GM23338 (cell line): ENCODE results near the gene CELF2. TPM values are rescaled to one million over a fixed set of nuclear protein-coding genes. Genes with fewer than 3 reads are reported as not detected.
A peak's percentile ranks its signal among the peaks of the same experiment; 100 is the strongest.

ENCODE experiments used
- ATAC-seq: fragments of 200-7000 bp; cut with Tn5 transposase; 3 replicates; pipeline ENCODE4 v1.9.1; 2020
- DNase-seq: peaks from one replicate; pipeline ENCODE4 v3.0.0-alpha.2; 2015; ENCODE audit warnings: low spot score
- H2AFZ ChIP-seq: fragments of 200-600 bp; sonication (generic); 2 replicates; pipeline ENCODE4 v1.8.0; 2016; ENCODE audit warnings: antibody characterized with exemption, mild to moderate bottlenecking, moderate library complexity
- H3F3A ChIP-seq: fragments of 200-600 bp; sonication (generic); replicated peaks from 2 replicates; pipeline ENCODE4 v1.8.0; 2017; ENCODE audit warnings: antibody characterized with exemption, mixed run types, low read depth
- H3K27ac ChIP-seq: fragments of 200-600 bp; sonication (generic); 2 replicates; pipeline ENCODE4 v1.6.1; 2016; ENCODE audit warnings: low read depth
- H3K27me3 ChIP-seq: fragments of 200-600 bp; sonication (generic); 2 replicates; pipeline ENCODE4 v1.8.0; 2016; ENCODE audit warnings: mild to moderate bottlenecking, mixed run types, moderate library complexity; ENCODE audit not compliant: insufficient read depth
- H3K36me3 ChIP-seq: fragments of 200-600 bp; sonication (generic); 2 replicates; pipeline ENCODE4 v1.8.0; 2016; ENCODE audit warnings: mild to moderate bottlenecking; ENCODE audit not compliant: insufficient read depth
- H3K4me1 ChIP-seq: fragments of 200-600 bp; sonication (generic); 2 replicates; pipeline ENCODE4 v1.8.0; 2016; ENCODE audit warnings: mild to moderate bottlenecking, moderate library complexity; ENCODE audit not compliant: insufficient read depth
- H3K4me2 ChIP-seq: fragments of 200-600 bp; sonication (generic); 2 replicates; pipeline ENCODE4 v1.7.1; 2017; ENCODE audit warnings: mixed run types
- H3K4me3 ChIP-seq: fragments of 200-600 bp; sonication (generic); 2 replicates; pipeline ENCODE4 v1.6.1; 2016; ENCODE audit warnings: mixed run types
- H3K79me2 ChIP-seq: fragments of 200-600 bp; sonication (generic); replicated peaks from 2 replicates; pipeline ENCODE4 v1.8.0; 2017; ENCODE audit warnings: mild to moderate bottlenecking; ENCODE audit not compliant: insufficient read depth
- H3K9me2 ChIP-seq: fragments of 200-600 bp; sonication (generic); 2 replicates; pipeline ENCODE4 v1.8.0; 2017; ENCODE audit not compliant: insufficient read depth
- H4K20me1 ChIP-seq: fragments of 200-600 bp; sonication (generic); replicated peaks from 2 replicates; pipeline ENCODE4 v1.8.0; 2017; ENCODE audit warnings: mild to moderate bottlenecking; ENCODE audit not compliant: insufficient read depth
- H3K27ac Mint-ChIP-seq: 2 replicates; pipeline ENCODE4 v1.8.0; 2020; ENCODE audit warnings: inconsistent platforms, mild to moderate bottlenecking, moderate library complexity, mixed read lengths
- H3K27me3 Mint-ChIP-seq: 3 replicates; pipeline ENCODE4 v1.8.0; 2022; ENCODE audit warnings: low read depth, mild to moderate bottlenecking, moderate library complexity, mixed read lengths, inconsistent platforms; ENCODE audit not compliant: insufficient read depth, poor library complexity
- H3K36me3 Mint-ChIP-seq: 3 replicates; pipeline ENCODE4 v1.8.0; 2021; ENCODE audit warnings: low read depth, mild to moderate bottlenecking, inconsistent platforms, moderate library complexity, mixed read lengths
- H3K4me1 Mint-ChIP-seq: 3 replicates; pipeline ENCODE4 v1.8.0; 2020; ENCODE audit warnings: mild to moderate bottlenecking, inconsistent platforms, mixed read lengths
- H3K4me3 Mint-ChIP-seq: 3 replicates; pipeline ENCODE4 v1.8.0; 2021; ENCODE audit warnings: moderate library complexity, mild to moderate bottlenecking, inconsistent platforms, mixed read lengths
- H3K9me3 Mint-ChIP-seq: 3 replicates; pipeline ENCODE4 v1.8.0; 2020; ENCODE audit warnings: moderate library complexity, mild to moderate bottlenecking, inconsistent platforms, mixed read lengths
- CREB1 ChIP-seq: fragments of 250-450 bp; sonication (Bioruptor Pico); IDR thresholded peaks from 2 replicates; pipeline ENCODE4 v1.5.0; 2020; ENCODE audit warnings: low read depth, mild to moderate bottlenecking, moderate library complexity
- EZH2 ChIP-seq: fragments of 200-600 bp; sonication (generic); IDR thresholded peaks from one replicate; pipeline ENCODE4 v1.8.0; 2017; ENCODE audit warnings: antibody characterized with exemption, mild to moderate bottlenecking, low read depth; ENCODE audit not compliant: unreplicated experiment
- POLR2AphosphoS5 ChIP-seq: IDR thresholded peaks from 2 replicates; pipeline ENCODE4 v1.6.1; 2016; ENCODE audit warnings: antibody characterized with exemption, low read depth
- STAT1 ChIP-seq: IDR thresholded peaks from one replicate; pipeline ENCODE4 v1.6.1; 2016; ENCODE audit warnings: antibody characterized with exemption; ENCODE audit not compliant: unreplicated experiment
- ZNF114 ChIP-seq: fragments of 250-450 bp; sonication (Bioruptor Pico); IDR thresholded peaks from 2 replicates; pipeline ENCODE4 v1.5.0; 2020; ENCODE audit warnings: mild to moderate bottlenecking, moderate library complexity
- polyA plus RNA-seq: library from polyadenylated mRNA; unstranded; fragments of >200 nt; fragmentation: Nextera tagmentation; extraction: Ambion mirVana; gene quantifications from 2 replicates; pipeline ENCODE4 v1.2.1, GENCODE V29; 2016
- total RNA-seq: library from RNA; depleted of rRNA; stranded (reverse); fragments of >200 nt; shearing (Covaris generic); gene quantifications from 2 replicates; pipeline ENCODE4 v1.2.3, GENCODE V29; 2014
- TF ChIP-seq, protein P1 (sequence below): IDR thresholded peaks from 2 replicates; pipeline ENCODE4 v1.6.1; 2016; ENCODE audit warnings: antibody characterized with exemption
- TF ChIP-seq, protein P2 (sequence below): fragments of 250-450 bp; sonication (Bioruptor Pico); IDR thresholded peaks from 2 replicates; pipeline ENCODE4 v1.5.0; 2020; ENCODE audit warnings: mild to moderate bottlenecking, moderate library complexity
- TF ChIP-seq, protein P3 (sequence below), 2 experiments: fragments of 200-600 bp in 1 of 2; sonication (generic) in 1 of 2; conservative IDR thresholded peaks; 2 replicates each; pipeline versions ENCODE4 v1.5.1 to v1.6.1; 2016 to 2017; ENCODE audit warnings: antibody characterized with exemption in 2 of 2, low read depth in 2 of 2, mild to moderate bottlenecking in 2 of 2, moderate library complexity in 1 of 2

The CELF2 gene
- total and polyA plus RNA-seq, 2 experiments from 2014 or later, result 18.1 to 22.5 TPM

- no peak overlapping the region for H3K27ac ChIP-seq
- no peak overlapping the region for H3K27ac Mint-ChIP-seq
- H3K36me3 Mint-ChIP-seq, result no peaks in the 10 kb centered on the region
- no peaks in the 10 kb centered on the region for H3K9me3 Mint-ChIP-seq
- H3K27me3 ChIP-seq, result peaks cover 34% of the 10 kb centered on the region
- H3K4me1 ChIP-seq, result peaks cover 36% of the 10 kb centered on the region
- no peak for ATAC-seq
- H3K4me1 Mint-ChIP-seq, result peaks cover 47% of the 10 kb centered on the region
- H3F3A ChIP-seq, result no peaks in the 10 kb centered on the region
- no peaks in the 10 kb centered on the region; the same call in 1 of the 2 replicates for H3K79me2 ChIP-seq
- no peak overlapping the region for H2AFZ ChIP-seq
- no peak overlapping the region for H3K4me3 Mint-ChIP-seq
- H3K36me3 ChIP-seq, result no peaks in the 10 kb centered on the region
- no peaks in the 10 kb centered on the region for H4K20me1 ChIP-seq
- DNase-seq, result no peak
- TF ChIP-seq CREB1 (CRISPR knock-in tag) (no peak), EZH2 (no peak), STAT1 (no peak), POLR2AphosphoS5 (no peak), ZNF114 (no peak)
- TF ChIP-seq, protein P1, sequence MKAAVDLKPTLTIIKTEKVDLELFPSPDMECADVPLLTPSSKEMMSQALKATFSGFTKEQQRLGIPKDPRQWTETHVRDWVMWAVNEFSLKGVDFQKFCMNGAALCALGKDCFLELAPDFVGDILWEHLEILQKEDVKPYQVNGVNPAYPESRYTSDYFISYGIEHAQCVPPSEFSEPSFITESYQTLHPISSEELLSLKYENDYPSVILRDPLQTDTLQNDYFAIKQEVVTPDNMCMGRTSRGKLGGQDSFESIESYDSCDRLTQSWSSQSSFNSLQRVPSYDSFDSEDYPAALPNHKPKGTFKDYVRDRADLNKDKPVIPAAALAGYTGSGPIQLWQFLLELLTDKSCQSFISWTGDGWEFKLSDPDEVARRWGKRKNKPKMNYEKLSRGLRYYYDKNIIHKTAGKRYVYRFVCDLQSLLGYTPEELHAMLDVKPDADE, result no peak
- TF ChIP-seq, protein P2, sequence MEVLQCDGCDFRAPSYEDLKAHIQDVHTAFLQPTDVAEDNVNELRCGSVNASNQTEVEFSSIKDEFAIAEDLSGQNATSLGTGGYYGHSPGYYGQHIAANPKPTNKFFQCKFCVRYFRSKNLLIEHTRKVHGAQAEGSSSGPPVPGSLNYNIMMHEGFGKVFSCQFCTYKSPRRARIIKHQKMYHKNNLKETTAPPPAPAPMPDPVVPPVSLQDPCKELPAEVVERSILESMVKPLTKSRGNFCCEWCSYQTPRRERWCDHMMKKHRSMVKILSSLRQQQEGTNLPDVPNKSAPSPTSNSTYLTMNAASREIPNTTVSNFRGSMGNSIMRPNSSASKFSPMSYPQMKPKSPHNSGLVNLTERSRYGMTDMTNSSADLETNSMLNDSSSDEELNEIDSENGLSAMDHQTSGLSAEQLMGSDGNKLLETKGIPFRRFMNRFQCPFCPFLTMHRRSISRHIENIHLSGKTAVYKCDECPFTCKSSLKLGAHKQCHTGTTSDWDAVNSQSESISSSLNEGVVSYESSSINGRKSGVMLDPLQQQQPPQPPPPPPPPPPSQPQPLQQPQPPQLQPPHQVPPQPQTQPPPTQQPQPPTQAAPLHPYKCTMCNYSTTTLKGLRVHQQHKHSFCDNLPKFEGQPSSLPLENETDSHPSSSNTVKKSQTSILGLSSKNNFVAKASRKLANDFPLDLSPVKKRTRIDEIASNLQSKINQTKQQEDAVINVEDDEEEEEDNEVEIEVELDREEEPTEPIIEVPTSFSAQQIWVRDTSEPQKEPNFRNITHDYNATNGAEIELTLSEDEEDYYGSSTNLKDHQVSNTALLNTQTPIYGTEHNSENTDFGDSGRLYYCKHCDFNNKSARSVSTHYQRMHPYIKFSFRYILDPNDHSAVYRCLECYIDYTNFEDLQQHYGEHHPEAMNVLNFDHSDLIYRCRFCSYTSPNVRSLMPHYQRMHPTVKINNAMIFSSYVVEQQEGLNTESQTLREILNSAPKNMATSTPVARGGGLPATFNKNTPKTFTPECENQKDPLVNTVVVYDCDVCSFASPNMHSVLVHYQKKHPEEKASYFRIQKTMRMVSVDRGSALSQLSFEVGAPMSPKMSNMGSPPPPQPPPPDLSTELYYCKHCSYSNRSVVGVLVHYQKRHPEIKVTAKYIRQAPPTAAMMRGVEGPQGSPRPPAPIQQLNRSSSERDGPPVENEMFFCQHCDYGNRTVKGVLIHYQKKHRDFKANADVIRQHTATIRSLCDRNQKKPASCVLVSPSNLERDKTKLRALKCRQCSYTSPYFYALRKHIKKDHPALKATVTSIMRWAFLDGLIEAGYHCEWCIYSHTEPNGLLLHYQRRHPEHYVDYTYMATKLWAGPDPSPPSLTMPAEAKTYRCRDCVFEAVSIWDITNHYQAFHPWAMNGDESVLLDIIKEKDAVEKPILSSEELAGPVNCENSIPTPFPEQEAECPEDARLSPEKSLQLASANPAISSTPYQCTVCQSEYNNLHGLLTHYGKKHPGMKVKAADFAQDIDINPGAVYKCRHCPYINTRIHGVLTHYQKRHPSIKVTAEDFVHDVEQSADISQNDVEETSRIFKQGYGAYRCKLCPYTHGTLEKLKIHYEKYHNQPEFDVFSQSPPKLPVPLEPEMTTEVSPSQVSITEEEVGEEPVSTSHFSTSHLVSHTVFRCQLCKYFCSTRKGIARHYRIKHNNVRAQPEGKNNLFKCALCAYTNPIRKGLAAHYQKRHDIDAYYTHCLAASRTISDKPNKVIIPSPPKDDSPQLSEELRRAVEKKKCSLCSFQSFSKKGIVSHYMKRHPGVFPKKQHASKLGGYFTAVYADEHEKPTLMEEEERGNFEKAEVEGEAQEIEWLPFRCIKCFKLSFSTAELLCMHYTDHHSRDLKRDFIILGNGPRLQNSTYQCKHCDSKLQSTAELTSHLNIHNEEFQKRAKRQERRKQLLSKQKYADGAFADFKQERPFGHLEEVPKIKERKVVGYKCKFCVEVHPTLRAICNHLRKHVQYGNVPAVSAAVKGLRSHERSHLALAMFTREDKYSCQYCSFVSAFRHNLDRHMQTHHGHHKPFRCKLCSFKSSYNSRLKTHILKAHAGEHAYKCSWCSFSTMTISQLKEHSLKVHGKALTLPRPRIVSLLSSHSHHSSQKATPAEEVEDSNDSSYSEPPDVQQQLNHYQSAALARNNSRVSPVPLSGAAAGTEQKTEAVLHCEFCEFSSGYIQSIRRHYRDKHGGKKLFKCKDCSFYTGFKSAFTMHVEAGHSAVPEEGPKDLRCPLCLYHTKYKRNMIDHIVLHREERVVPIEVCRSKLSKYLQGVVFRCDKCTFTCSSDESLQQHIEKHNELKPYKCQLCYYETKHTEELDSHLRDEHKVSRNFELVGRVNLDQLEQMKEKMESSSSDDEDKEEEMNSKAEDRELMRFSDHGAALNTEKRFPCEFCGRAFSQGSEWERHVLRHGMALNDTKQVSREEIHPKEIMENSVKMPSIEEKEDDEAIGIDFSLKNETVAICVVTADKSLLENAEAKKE (CRISPR knock-in tag), result no peak
- TF ChIP-seq, protein P3, sequence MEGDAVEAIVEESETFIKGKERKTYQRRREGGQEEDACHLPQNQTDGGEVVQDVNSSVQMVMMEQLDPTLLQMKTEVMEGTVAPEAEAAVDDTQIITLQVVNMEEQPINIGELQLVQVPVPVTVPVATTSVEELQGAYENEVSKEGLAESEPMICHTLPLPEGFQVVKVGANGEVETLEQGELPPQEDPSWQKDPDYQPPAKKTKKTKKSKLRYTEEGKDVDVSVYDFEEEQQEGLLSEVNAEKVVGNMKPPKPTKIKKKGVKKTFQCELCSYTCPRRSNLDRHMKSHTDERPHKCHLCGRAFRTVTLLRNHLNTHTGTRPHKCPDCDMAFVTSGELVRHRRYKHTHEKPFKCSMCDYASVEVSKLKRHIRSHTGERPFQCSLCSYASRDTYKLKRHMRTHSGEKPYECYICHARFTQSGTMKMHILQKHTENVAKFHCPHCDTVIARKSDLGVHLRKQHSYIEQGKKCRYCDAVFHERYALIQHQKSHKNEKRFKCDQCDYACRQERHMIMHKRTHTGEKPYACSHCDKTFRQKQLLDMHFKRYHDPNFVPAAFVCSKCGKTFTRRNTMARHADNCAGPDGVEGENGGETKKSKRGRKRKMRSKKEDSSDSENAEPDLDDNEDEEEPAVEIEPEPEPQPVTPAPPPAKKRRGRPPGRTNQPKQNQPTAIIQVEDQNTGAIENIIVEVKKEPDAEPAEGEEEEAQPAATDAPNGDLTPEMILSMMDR (conservative IDR thresholded peaks at IDR 0.05; ENCODE audit: low read depth in 2 of 2), result no peak
- peaks cover 12% of the 10 kb centered on the region for H3K27me3 Mint-ChIP-seq
- no peaks in the 10 kb centered on the region for H3K9me2 ChIP-seq
- H3K4me2 ChIP-seq, result 0 out of 2 replicates have a peak overlapping the region, but pooled peaks have one; percentile 4
- no peak overlapping the region for H3K4me3 ChIP-seq
Observed at GRCh38 chr10:11015446-11015934, 2.2 kb upstream of the CELF2 start.
